ENCODE data around the gene ATP5MC3. TPM values are rescaled to one million over a fixed set of nuclear protein-coding genes. Genes with fewer than 3 reads are reported as not detected.
A peak's percentile ranks its signal among the peaks of the same experiment; 100 is the strongest.

The ATP5MC3 gene
- total and polyA plus RNA-seq, 2 of the 13 experiments (the other 11 are each of a cell fraction or from before 2014, with no cell fraction given) = 676 to 1,007 TPM

- TF ChIP-seq, protein P1, sequence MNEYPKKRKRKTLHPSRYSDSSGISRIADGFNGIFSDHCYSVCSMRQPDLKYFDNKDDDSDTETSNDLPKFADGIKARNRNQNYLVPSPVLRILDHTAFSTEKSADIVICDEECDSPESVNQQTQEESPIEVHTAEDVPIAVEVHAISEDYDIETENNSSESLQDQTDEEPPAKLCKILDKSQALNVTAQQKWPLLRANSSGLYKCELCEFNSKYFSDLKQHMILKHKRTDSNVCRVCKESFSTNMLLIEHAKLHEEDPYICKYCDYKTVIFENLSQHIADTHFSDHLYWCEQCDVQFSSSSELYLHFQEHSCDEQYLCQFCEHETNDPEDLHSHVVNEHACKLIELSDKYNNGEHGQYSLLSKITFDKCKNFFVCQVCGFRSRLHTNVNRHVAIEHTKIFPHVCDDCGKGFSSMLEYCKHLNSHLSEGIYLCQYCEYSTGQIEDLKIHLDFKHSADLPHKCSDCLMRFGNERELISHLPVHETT (CRISPR knock-in tag; conservative IDR thresholded peaks at IDR 0.05) = no peak
- TF ChIP-seq CREB1 (IDR thresholded peaks at IDR 0.05) = no peak
- TF ChIP-seq CREB1 (CRISPR knock-in tag; IDR thresholded peaks at IDR 0.05) = no peak
Measured at GRCh38 chr2:175205523-175205922, 24.0 kb upstream of the ATP5MC3 start (continued).

DNA sequence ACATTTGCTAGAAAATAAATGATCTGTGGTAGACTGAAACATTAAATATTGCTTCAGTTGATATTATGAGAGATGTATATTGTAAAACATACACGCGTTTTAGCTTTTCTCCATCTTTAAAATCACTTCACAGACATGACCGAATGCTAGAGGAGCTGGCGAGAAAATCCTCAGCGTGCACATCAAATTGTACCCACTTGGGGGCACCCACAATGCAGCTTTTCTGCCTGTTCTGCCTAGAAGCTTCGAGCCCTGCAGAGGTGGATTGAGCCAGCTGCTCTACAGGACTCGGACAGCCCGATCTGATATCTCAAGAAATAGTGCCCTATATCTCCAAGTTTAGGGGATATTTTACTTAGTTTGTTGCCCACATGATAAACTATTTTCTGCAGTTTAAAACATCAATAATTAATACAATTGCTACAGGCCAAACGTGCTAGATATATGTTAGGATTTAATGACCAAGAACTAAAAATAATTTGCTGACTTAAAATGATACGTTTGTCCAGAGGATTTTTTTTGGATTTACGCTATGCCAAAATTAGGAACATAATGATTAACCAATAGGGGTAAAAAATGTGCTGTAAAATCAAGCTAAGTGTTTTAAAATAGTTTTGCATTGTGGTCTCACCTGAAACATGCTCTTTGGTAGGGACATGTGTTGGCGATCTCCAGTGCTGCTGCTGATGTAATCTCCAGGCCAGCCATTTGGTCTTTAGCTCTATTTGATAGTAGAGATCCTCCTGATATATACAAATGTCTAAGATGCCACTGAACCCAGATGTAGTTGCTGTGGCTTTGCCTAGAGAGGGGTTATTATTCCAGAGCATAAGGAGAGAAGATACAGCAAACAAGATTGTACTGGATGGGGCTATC, 22.3 kb upstream of the ATP5MC3 start:
- no peak overlapping the region for H3K27ac ChIP-seq (ENCODE audit: extremely low read length, insufficient read depth, low read length)
- H3K36me3 ChIP-seq (replicated peaks in 1 of 2; ENCODE audit: control insufficient read depth in 1 of 2, insufficient read depth in 2 of 2, low read length in 2 of 2) = no peaks in the 10 kb centered on the region
- no peak overlapping the region for H3K4me3 ChIP-seq (replicated peaks in 1 of 3; ENCODE audit: insufficient read depth in 1 of 3, low read depth in 2 of 3, low read length in 3 of 3)
- FAIRE-seq (peak; percentile 59), DNase-seq (ENCODE audit: low spot score) (peak; percentile 50), ATAC-seq (peak; percentile 100)
- WGBS (ENCODE audit: low lambda C conversion rate) = 9% methylated on average over 12 of the region's 12 CpGs
- no peaks in the 10 kb centered on the region for H3K79me2 ChIP-seq (ENCODE audit: insufficient read depth, low read length)
- no peak overlapping the region for H3K9ac ChIP-seq (ENCODE audit: insufficient read depth, low read depth, low read length)
- in situ Hi-C loops (cut with HindIII; ENCODE audit: extremely low pct_ligation_motif_present, low pct_unique_long_range_greater_than_20kb) (no loop called here), intact Hi-C loops (cut with micrococcal nuclease; ENCODE audit: unreplicated experiment) (loop anchor here (1.0 to 5.0 kb wide), 3 partner anchors 78 to 893 kb away; partner anchors contain the start of gene HOXD12)
- no TSS peak for BruUV-seq (replicated peaks)
- H3K4me2 ChIP-seq (ENCODE audit: low read depth, low read length) = peak overlapping the region; percentile 20
- no peaks in the 10 kb centered on the region for H3K4me1 ChIP-seq (ENCODE audit: insufficient read depth, low read length)
- POLR2A ChIA-PET = interaction anchor here (0.6 kb wide), 1 partner anchor 35 kb away, joined by 3 read pairs; no protein-coding TSS in a partner anchor
- peaks cover 0 to 7% of the 10 kb centered on the region in 2 experiments; a peak in 1 of 5 replicates for H3K27me3 ChIP-seq (ENCODE audit: control insufficient read depth in 1 of 2, insufficient read depth in 2 of 2, low read length in 2 of 2)
- H3K9me3 ChIP-seq (ENCODE audit: low read length) = no peaks in the 10 kb centered on the region
- H2AFZ ChIP-seq (ENCODE audit: low read length) = no peak overlapping the region
- H4K20me1 ChIP-seq (ENCODE audit: insufficient read depth, low read length) = no peaks in the 10 kb centered on the region
- CTCF ChIA-PET (ENCODE audit: low intra/inter-chr PET ratio, low total read pairs) = interaction anchor here (1.3 kb wide), 1 partner anchor 125 kb away, joined by 3 read pairs; no protein-coding TSS in a partner anchor
- TF ChIP-seq PHF21A (CRISPR knock-in tag; IDR thresholded peaks at IDR 0.05) = no peak
- peak; percentile 59; the same call in 1 of the 2 replicates for TF ChIP-seq ZNF501 (CRISPR knock-in tag; IDR thresholded peaks at IDR 0.05)
- peak; percentile 79 for TF ChIP-seq CTCF (CRISPR knock-in tag; IDR thresholded peaks at IDR 0.05)
- no peak for TF ChIP-seq ZNF644 (CRISPR knock-in tag; IDR thresholded peaks at IDR 0.05; ENCODE audit: low read depth)
- TF ChIP-seq SOX5 (CRISPR knock-in tag; IDR thresholded peaks at IDR 0.05; ENCODE audit: borderline replicate concordance) = 0 out of 2 replicates have a peak, but pooled peaks have one; percentile 19
- no peak for TF ChIP-seq SRSF1 (optimal IDR thresholded peaks at IDR 0.05; ENCODE audit: low read depth, low read length)
- TF ChIP-seq IKZF1 (IDR thresholded peaks at IDR 0.05) = no peak
- TF ChIP-seq RAD21 (CRISPR knock-in tag; IDR thresholded peaks at IDR 0.05) = peak; percentile 62
- TF ChIP-seq, protein P2, sequence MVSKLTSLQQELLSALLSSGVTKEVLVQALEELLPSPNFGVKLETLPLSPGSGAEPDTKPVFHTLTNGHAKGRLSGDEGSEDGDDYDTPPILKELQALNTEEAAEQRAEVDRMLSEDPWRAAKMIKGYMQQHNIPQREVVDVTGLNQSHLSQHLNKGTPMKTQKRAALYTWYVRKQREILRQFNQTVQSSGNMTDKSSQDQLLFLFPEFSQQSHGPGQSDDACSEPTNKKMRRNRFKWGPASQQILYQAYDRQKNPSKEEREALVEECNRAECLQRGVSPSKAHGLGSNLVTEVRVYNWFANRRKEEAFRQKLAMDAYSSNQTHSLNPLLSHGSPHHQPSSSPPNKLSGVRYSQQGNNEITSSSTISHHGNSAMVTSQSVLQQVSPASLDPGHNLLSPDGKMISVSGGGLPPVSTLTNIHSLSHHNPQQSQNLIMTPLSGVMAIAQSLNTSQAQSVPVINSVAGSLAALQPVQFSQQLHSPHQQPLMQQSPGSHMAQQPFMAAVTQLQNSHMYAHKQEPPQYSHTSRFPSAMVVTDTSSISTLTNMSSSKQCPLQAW (CRISPR knock-in tag; IDR thresholded peaks at IDR 0.05) = 0 out of 2 replicates have a peak, but pooled peaks have one; percentile 19
- no peak for TF ChIP-seq ZMYM2 (CRISPR knock-in tag; IDR thresholded peaks at IDR 0.05)
